RWPE2 (cell line): ENCODE data around the gene STAT2.
"Not testable (repeated sequence)": the region's sequence is repeated elsewhere in the genome, so short reads cannot be mapped to it uniquely, and the experiment has no call there.

ENCODE experiments used
- ATAC-seq: fragments of 200-7000 bp; cut with Tn5 transposase; 3 replicates; pipeline ENCODE4 v1.9.1; 2021; ENCODE audit warnings: low read depth
- DNase-seq: peaks from one replicate; pipeline ENCODE4 v3.0.0-alpha.2; 2020; ENCODE audit warnings: low spot score
- H3K27ac ChIP-seq: fragments of 450-650 bp; 2 replicates; pipeline ENCODE4 v1.5.1; 2017; ENCODE audit warnings: mild to moderate bottlenecking; ENCODE audit not compliant: poor library complexity, severe bottlenecking
- H3K27me3 ChIP-seq: fragments of 250-450 bp; sonication (Bioruptor Pico); 2 replicates; pipeline ENCODE4 v1.5.1; 2021; ENCODE audit warnings: mild to moderate bottlenecking, moderate library complexity; ENCODE audit not compliant: insufficient read depth, poor library complexity, severe bottlenecking
- H3K36me3 ChIP-seq: fragments of 250-450 bp; sonication (Bioruptor Pico); 2 replicates; pipeline ENCODE4 v1.5.1; 2020; ENCODE audit warnings: low read depth, mild to moderate bottlenecking, moderate library complexity
- H3K4me1 ChIP-seq: fragments of 250-450 bp; sonication (Bioruptor Pico); 2 replicates; pipeline ENCODE4 v1.5.1; 2021; ENCODE audit warnings: mild to moderate bottlenecking, moderate library complexity; ENCODE audit not compliant: insufficient read depth, poor library complexity, severe bottlenecking
- H3K4me3 ChIP-seq: fragments of 250-450 bp; sonication (Bioruptor Pico); 2 replicates; pipeline ENCODE4 v1.5.1; 2021; ENCODE audit warnings: mild to moderate bottlenecking, moderate library complexity; ENCODE audit not compliant: severe bottlenecking
- H3K9me3 ChIP-seq: fragments of 250-450 bp; sonication (Bioruptor Pico); 2 replicates; pipeline ENCODE4 v1.5.1; 2021; ENCODE audit warnings: mild to moderate bottlenecking, moderate library complexity; ENCODE audit not compliant: severe bottlenecking
- CTCF ChIP-seq: fragments of 450-650 bp; IDR thresholded peaks from one replicate; pipeline ENCODE4 v1.5.1; 2017; ENCODE audit warnings: mild to moderate bottlenecking, moderate library complexity; ENCODE audit not compliant: poor library complexity, severe bottlenecking

The STAT2 gene

GRCh38 chr12:56330936-56331490 is 28.9 kb downstream of the STAT2 start:
- peaks cover 20% of the 10 kb centered on the region for H3K36me3 ChIP-seq
- ATAC-seq (no peak), DNase-seq (no peak)
- no peak overlapping the region for H3K27ac ChIP-seq
- no peaks in the 10 kb centered on the region for H3K27me3 ChIP-seq
- no peak for TF ChIP-seq CTCF
- no peaks in the 10 kb centered on the region for H3K9me3 ChIP-seq
- H3K4me1 ChIP-seq: no peaks in the 10 kb centered on the region
- no peak overlapping the region for H3K4me3 ChIP-seq

DNA sequence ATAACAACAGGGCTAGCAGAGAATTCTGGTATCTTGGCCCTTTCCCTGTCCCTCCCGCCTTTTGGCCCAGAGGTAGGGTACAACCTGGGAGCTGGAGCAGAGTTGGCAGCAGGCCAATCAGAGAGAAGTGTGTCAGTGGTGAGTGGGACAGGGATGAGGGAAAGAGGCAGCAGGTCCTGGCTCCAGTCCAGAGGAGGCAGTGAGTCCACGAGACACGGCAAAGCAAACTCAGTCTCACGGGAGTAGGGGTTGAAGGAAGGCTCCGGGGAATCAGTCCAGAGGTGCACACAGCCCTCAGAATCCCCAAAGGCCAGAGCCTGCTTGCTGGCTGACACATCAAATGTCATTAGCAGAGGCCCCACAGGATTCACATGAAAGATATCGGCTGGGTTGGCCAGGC is 33.4 kb downstream of the STAT2 start:
- no peak overlapping the region for H3K4me3 ChIP-seq
- H3K9me3 ChIP-seq: no peaks in the 10 kb centered on the region
- no peak overlapping the region for H3K27ac ChIP-seq
- ATAC-seq (no peak), DNase-seq (no peak)
- H3K27me3 ChIP-seq: no peaks in the 10 kb centered on the region
- no peaks in the 10 kb centered on the region for H3K4me1 ChIP-seq
- TF ChIP-seq CTCF: no peak
- peaks cover 61% of the 10 kb centered on the region for H3K36me3 ChIP-seq

DNA sequence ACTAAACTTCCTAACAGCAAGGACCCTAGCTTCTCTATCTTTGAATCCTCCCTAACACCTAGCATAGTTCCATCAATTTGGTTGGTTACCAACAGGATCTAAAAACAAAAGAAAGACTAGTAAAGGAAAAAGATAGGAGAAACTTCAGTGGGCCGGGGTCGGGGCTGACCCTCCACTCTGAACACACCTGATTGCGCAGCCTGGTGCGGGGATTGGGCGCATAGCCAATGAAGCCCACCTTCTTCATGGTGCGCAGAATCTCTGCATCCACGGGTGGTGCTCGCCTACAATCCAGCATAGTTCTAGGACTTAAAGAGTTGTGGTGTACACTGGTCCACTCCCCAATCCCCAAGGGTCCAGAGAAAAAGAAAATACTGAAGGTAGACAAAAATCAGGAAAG is 33.8 kb downstream of the STAT2 start:
- Histone ChIP-seq H3K4me1 (no peaks in the 10 kb centered on the region), H3K4me3 (no peak overlapping the region), H3K9me3 (no peaks in the 10 kb centered on the region), H3K27me3 (no peaks in the 10 kb centered on the region), H3K36me3 (peaks cover 61% of the 10 kb centered on the region), H3K27ac (no peak overlapping the region)
- ATAC-seq (no peak), DNase-seq (no peak)
- no peak for TF ChIP-seq CTCF

DNA sequence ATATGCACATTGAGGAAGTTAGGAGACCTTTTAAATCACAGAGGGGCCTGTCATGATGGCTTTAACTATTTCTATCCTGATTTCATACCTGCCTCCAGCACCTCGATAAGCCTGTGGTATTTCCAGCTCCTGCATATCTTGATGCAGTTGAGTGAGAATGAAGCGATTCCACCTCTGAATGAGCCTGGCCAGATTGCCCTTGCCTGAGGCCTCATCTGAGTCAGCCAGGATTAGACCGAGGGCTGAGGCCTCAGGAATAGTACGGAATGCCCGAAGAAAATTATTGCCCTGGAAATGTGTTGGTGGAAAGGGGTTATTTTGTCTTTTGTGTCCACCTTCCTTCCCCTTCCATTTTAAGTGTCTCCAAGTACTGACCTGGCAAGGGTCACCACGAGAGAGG is 35.7 kb downstream of the STAT2 start:
- no peaks in the 10 kb centered on the region for H3K9me3 ChIP-seq
- no peak for ATAC-seq
- H3K36me3 ChIP-seq: peaks cover 71% of the 10 kb centered on the region
- H3K27ac ChIP-seq: no peak overlapping the region
- no peak for DNase-seq
- H3K27me3 ChIP-seq: no peaks in the 10 kb centered on the region
- no peak for TF ChIP-seq CTCF
- no peak overlapping the region for H3K4me3 ChIP-seq
- H3K4me1 ChIP-seq: no peaks in the 10 kb centered on the region

DNA sequence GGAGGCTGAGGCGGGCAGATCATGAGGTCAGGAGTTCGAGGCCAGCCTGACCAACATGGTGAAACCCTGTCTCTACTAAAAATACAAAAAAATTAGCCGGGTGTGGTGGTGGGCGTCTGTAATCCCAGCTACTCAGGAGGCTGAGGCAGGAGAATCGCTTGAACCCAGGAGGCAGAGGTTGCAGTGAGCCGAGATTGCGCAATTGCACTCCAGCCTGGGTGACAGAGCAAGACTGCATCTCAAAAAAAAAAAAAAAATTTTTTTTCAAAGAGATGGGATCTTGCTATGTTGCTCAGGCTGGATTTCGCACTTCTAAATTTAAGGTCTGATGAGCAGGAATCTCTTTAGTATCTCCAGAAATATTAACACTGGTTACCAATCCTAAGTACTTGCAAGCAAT is 38.3 kb downstream of the STAT2 start:
- H3K4me3 ChIP-seq, ATAC-seq, H3K27me3 ChIP-seq, H3K4me1 ChIP-seq, DNase-seq, H3K27ac ChIP-seq, H3K9me3 ChIP-seq: not testable (repeated sequence)
- peaks cover 64% of the 10 kb centered on the region for H3K36me3 ChIP-seq
